ENCODE data around the gene RBP5.
A peak's percentile ranks its signal among the peaks of the same experiment; 100 is the strongest.

Gene RBP5

GRCh38 chr12:7122811-7123769, 5.6 kb downstream of the RBP5 start:
- no peak overlapping the region for H3K27ac Mint-ChIP-seq
- peaks cover 2% of the 10 kb centered on the region for H3K36me3 Mint-ChIP-seq (ENCODE audit: low read depth)
- DNase-seq (no peak), ATAC-seq (no peak)
- H3K4me1 Mint-ChIP-seq = peaks cover 8% of the 10 kb centered on the region
- no peaks in the 10 kb centered on the region for H3K9me3 Mint-ChIP-seq
- no peaks in the 10 kb centered on the region for H3K27me3 Mint-ChIP-seq
- H3K4me3 Mint-ChIP-seq = no peak overlapping the region

GRCh38 chr12:7121324-7121723, 7.4 kb downstream of the RBP5 start:
- ATAC-seq = no peak
- no peaks in the 10 kb centered on the region for H3K27me3 Mint-ChIP-seq
- no peak for DNase-seq
- no peaks in the 10 kb centered on the region for H3K9me3 Mint-ChIP-seq
- H3K36me3 Mint-ChIP-seq (ENCODE audit: low read depth) = peaks cover 2% of the 10 kb centered on the region
- H3K4me3 Mint-ChIP-seq = no peak overlapping the region
- no peak overlapping the region for H3K27ac Mint-ChIP-seq
- peaks cover 8% of the 10 kb centered on the region for H3K4me1 Mint-ChIP-seq

GRCh38 chr12:7120166-7120565, 8.5 kb downstream of the RBP5 start:
- no peak overlapping the region for H3K4me3 Mint-ChIP-seq
- H3K4me1 Mint-ChIP-seq = peaks cover 5% of the 10 kb centered on the region
- no peaks in the 10 kb centered on the region for H3K27me3 Mint-ChIP-seq
- ATAC-seq (no peak), DNase-seq (no peak)
- H3K9me3 Mint-ChIP-seq = no peaks in the 10 kb centered on the region
- peaks cover 6% of the 10 kb centered on the region for H3K36me3 Mint-ChIP-seq (ENCODE audit: low read depth)
- no peak overlapping the region for H3K27ac Mint-ChIP-seq

GRCh38 chr12:7118881-7119280, 9.8 kb downstream of the RBP5 start:
- no peaks in the 10 kb centered on the region for H3K27me3 Mint-ChIP-seq
- H3K4me3 Mint-ChIP-seq = no peak overlapping the region
- ATAC-seq (no peak), DNase-seq (no peak)
- H3K36me3 Mint-ChIP-seq (ENCODE audit: low read depth) = peaks cover 12% of the 10 kb centered on the region
- H3K4me1 Mint-ChIP-seq = no peaks in the 10 kb centered on the region
- H3K27ac Mint-ChIP-seq = no peak overlapping the region
- no peaks in the 10 kb centered on the region for H3K9me3 Mint-ChIP-seq

- H3K9me3 Mint-ChIP-seq = no peaks in the 10 kb centered on the region
- no peak overlapping the region for H3K27ac Mint-ChIP-seq
- H3K4me1 Mint-ChIP-seq = peaks cover 5% of the 10 kb centered on the region
- no peaks in the 10 kb centered on the region for H3K27me3 Mint-ChIP-seq
- H3K36me3 Mint-ChIP-seq (ENCODE audit: low read depth) = peaks cover 15% of the 10 kb centered on the region
- ATAC-seq (no peak), DNase-seq (no peak)
- no peak overlapping the region for H3K4me3 Mint-ChIP-seq
These were observed 11.0 kb downstream of the RBP5 start for GRCh38 chr12:7117670-7118069.

- ATAC-seq (no peak), DNase-seq (no peak)
- Mint-ChIP-seq H3K36me3 (ENCODE audit: low read depth) (peaks cover 15% of the 10 kb centered on the region), H3K9me3 (no peaks in the 10 kb centered on the region), H3K27ac (no peak overlapping the region), H3K4me3 (no peak overlapping the region), H3K27me3 (no peaks in the 10 kb centered on the region), H3K4me1 (peaks cover 5% of the 10 kb centered on the region)
These were observed 11.8 kb downstream of the RBP5 start for GRCh38 chr12:7116916-7117315.

GRCh38 chr12:7116196-7116595, 12.5 kb downstream of the RBP5 start:
- peaks cover 18% of the 10 kb centered on the region for H3K36me3 Mint-ChIP-seq (ENCODE audit: low read depth)

GRCh38 chr12:7114851-7115250, 13.8 kb downstream of the RBP5 start:
- no peaks in the 10 kb centered on the region for H3K9me3 Mint-ChIP-seq
- no peak overlapping the region for H3K27ac Mint-ChIP-seq
- no peak for ATAC-seq

More at GRCh38 chr12:7116196-7116595, 12.5 kb downstream of the RBP5 start:
- Mint-ChIP-seq H3K27me3 (no peaks in the 10 kb centered on the region), H3K4me1 (peaks cover 5% of the 10 kb centered on the region), H3K27ac (no peak overlapping the region), H3K4me3 (no peak overlapping the region), H3K9me3 (no peaks in the 10 kb centered on the region)
- DNase-seq (no peak), ATAC-seq (no peak)

GRCh38 chr12:7114008-7114407, 14.7 kb downstream of the RBP5 start:
- Mint-ChIP-seq H3K4me3 (no peak overlapping the region), H3K9me3 (no peaks in the 10 kb centered on the region), H3K27ac (no peak overlapping the region), H3K27me3 (no peaks in the 10 kb centered on the region), H3K4me1 (peaks cover 14% of the 10 kb centered on the region), H3K36me3 (ENCODE audit: low read depth) (peaks cover 18% of the 10 kb centered on the region)
- DNase-seq = no peak
- ATAC-seq = no peak

More at GRCh38 chr12:7114851-7115250, 13.8 kb downstream of the RBP5 start:
- DNase-seq = no peak
- peaks cover 18% of the 10 kb centered on the region for H3K36me3 Mint-ChIP-seq (ENCODE audit: low read depth)
- no peaks in the 10 kb centered on the region for H3K27me3 Mint-ChIP-seq
- H3K4me1 Mint-ChIP-seq = peaks cover 7% of the 10 kb centered on the region
- no peak overlapping the region for H3K4me3 Mint-ChIP-seq

GRCh38 chr12:7113389-7113871, 15.3 kb downstream of the RBP5 start:
- Mint-ChIP-seq H3K4me1 (peaks cover 14% of the 10 kb centered on the region), H3K36me3 (ENCODE audit: low read depth) (peaks cover 18% of the 10 kb centered on the region), H3K4me3 (no peak overlapping the region), H3K27ac (no peak overlapping the region), H3K9me3 (no peaks in the 10 kb centered on the region), H3K27me3 (no peaks in the 10 kb centered on the region)
- DNase-seq (peak; percentile 34), ATAC-seq (no peak)

- Mint-ChIP-seq H3K4me3 (no peak overlapping the region), H3K36me3 (ENCODE audit: low read depth) (peaks cover 18% of the 10 kb centered on the region), H3K27ac (no peak overlapping the region), H3K27me3 (no peaks in the 10 kb centered on the region), H3K9me3 (no peaks in the 10 kb centered on the region), H3K4me1 (peaks cover 23% of the 10 kb centered on the region)
- no peak for ATAC-seq
- DNase-seq = no peak
These were observed 16.6 kb downstream of the RBP5 start for GRCh38 chr12:7112041-7112440.

GRCh38 chr12:7110661-7111060, 18.0 kb downstream of the RBP5 start:
- no peak for DNase-seq
- peaks cover 9% of the 10 kb centered on the region for H3K9me3 Mint-ChIP-seq
- H3K4me1 Mint-ChIP-seq = peaks cover 35% of the 10 kb centered on the region
- peaks cover 24% of the 10 kb centered on the region for H3K36me3 Mint-ChIP-seq (ENCODE audit: low read depth)
- no peak for ATAC-seq
- H3K4me3 Mint-ChIP-seq = no peak overlapping the region
- H3K27me3 Mint-ChIP-seq = no peaks in the 10 kb centered on the region
- H3K27ac Mint-ChIP-seq = no peak overlapping the region

GRCh38 chr12:7109572-7109920, 19.1 kb downstream of the RBP5 start:
- H3K9me3 Mint-ChIP-seq = peaks cover 12% of the 10 kb centered on the region
- peak overlapping the region; percentile 97 for H3K27ac Mint-ChIP-seq
- peaks cover 29% of the 10 kb centered on the region for H3K36me3 Mint-ChIP-seq (ENCODE audit: low read depth)
- H3K27me3 Mint-ChIP-seq = no peaks in the 10 kb centered on the region
- peak overlapping the region; percentile 95 for H3K4me3 Mint-ChIP-seq
- DNase-seq (no peak), ATAC-seq (no peak)
- H3K4me1 Mint-ChIP-seq = peaks cover 38% of the 10 kb centered on the region

- Mint-ChIP-seq H3K27ac (peak within 1 kb of the TSS; percentile 97), H3K4me1 (peaks cover 38% of the 10 kb centered on the region), H3K4me3 (peak within 1 kb of the TSS; percentile 95), H3K9me3 (peaks cover 12% of the 10 kb centered on the region), H3K27me3 (no peaks in the 10 kb centered on the region), H3K36me3 (ENCODE audit: low read depth) (peaks cover 24% of the 10 kb centered on the region)
- peak; percentile 94 for DNase-seq
- ATAC-seq = peak; percentile 50
These were observed 19.7 kb downstream of the RBP5 start, which contains the start of gene C1RL for GRCh38 chr12:7108796-7109571. TSS of gene C1RL (minus strand) at chr12:7109214. CDS start at chr12:7109180, 34 bp downstream.

All from activated naive CD8-positive, alpha-beta T cell treated with anti-CD3 and anti-CD28 coated beads, Interleukin-2, amount 50 U/mL, for 24 hours (primary cell).